ENCODE data around the gene ZFHX3. TPM values are rescaled to one million over a fixed set of nuclear protein-coding genes. Genes with fewer than 3 reads are reported as not detected.

Gene ZFHX3
- polyA plus RNA-seq, 1 experiment, result 2.2 TPM

- ChIA-PET CTCF (interaction anchor here (1.5 kb wide), 1 partner anchor 128 kb away, joined by 6 read pairs; no protein-coding TSS in a partner anchor), POLR2A (no interaction called here)
- H3K4me3 ChIP-seq (ENCODE audit: low read depth, low read length), result no peak overlapping the region
- no peaks in the 10 kb centered on the region for H3K27me3 ChIP-seq (ENCODE audit: control insufficient read depth, insufficient read depth, low read length)
- no peak for DNase-seq (ENCODE audit: low read depth)
- TF ChIP-seq, protein P1, sequence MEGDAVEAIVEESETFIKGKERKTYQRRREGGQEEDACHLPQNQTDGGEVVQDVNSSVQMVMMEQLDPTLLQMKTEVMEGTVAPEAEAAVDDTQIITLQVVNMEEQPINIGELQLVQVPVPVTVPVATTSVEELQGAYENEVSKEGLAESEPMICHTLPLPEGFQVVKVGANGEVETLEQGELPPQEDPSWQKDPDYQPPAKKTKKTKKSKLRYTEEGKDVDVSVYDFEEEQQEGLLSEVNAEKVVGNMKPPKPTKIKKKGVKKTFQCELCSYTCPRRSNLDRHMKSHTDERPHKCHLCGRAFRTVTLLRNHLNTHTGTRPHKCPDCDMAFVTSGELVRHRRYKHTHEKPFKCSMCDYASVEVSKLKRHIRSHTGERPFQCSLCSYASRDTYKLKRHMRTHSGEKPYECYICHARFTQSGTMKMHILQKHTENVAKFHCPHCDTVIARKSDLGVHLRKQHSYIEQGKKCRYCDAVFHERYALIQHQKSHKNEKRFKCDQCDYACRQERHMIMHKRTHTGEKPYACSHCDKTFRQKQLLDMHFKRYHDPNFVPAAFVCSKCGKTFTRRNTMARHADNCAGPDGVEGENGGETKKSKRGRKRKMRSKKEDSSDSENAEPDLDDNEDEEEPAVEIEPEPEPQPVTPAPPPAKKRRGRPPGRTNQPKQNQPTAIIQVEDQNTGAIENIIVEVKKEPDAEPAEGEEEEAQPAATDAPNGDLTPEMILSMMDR (IDR thresholded peaks at IDR 0.05; ENCODE audit: insufficient read depth, low read depth, low read length), result no peak
- H3K36me3 ChIP-seq (ENCODE audit: control insufficient read depth, insufficient read depth, low read length), result peaks cover 8% of the 10 kb centered on the region
Measured at GRCh38 chr16:72960101-72960500, 87.8 kb downstream of the ZFHX3 start.

- DNase-seq (ENCODE audit: low read depth), result no peak
- H3K4me3 ChIP-seq (ENCODE audit: low read depth, low read length), result no peak overlapping the region
- TF ChIP-seq, protein P1 (IDR thresholded peaks at IDR 0.05; ENCODE audit: insufficient read depth, low read depth, low read length), result no peak
- ChIA-PET POLR2A (no interaction called here), CTCF (interaction anchor here (1.0 kb wide), 1 partner anchor 27 kb away, joined by 3 read pairs; no protein-coding TSS in a partner anchor)
- H3K27me3 ChIP-seq (ENCODE audit: control insufficient read depth, insufficient read depth, low read length), result no peaks in the 10 kb centered on the region
- peaks cover 8% of the 10 kb centered on the region for H3K36me3 ChIP-seq (ENCODE audit: control insufficient read depth, insufficient read depth, low read length)
Measured at GRCh38 chr16:72959301-72959996, 88.5 kb downstream of the ZFHX3 start.

DNA sequence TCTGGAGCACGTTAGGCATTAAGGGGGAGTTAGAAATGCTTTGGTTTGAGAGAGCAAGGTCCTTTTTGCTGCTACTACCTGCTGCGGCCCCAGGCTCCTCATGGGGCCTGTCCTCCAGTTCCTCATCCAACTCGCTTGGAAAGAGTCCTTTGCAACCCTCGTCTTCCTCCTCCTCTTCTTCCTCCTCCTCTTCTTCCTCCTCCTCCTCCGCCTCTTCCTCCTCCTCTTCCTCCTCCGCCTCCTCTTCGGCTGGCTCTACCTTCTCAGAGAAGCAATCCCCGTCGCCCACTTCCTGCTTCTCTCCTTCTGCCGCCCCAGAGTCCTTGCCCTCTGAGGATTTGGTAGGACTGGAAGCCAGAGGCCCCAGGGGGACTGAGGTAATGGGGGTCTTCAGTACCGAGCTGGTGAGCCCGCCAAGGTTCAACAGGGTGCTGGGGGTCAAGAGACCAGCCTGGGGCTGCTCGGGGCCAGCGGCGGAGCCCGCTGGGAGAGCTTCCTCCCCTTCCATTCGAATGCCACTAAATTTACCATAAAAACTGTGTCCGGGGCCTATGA is 89.3 kb downstream of the ZFHX3 start:
- ChIA-PET CTCF (interaction anchor here (1.0 kb wide), 1 partner anchor 27 kb away, joined by 3 read pairs; no protein-coding TSS in a partner anchor), POLR2A (no interaction called here)
- no peaks in the 10 kb centered on the region for H3K27me3 ChIP-seq (ENCODE audit: control insufficient read depth, insufficient read depth, low read length)
- peaks cover 8% of the 10 kb centered on the region for H3K36me3 ChIP-seq (ENCODE audit: control insufficient read depth, insufficient read depth, low read length)
- no peak for DNase-seq (ENCODE audit: low read depth)
- no peak overlapping the region for H3K4me3 ChIP-seq (ENCODE audit: low read depth, low read length)
- TF ChIP-seq, protein P1 (IDR thresholded peaks at IDR 0.05; ENCODE audit: insufficient read depth, low read depth, low read length), result no peak

DNA sequence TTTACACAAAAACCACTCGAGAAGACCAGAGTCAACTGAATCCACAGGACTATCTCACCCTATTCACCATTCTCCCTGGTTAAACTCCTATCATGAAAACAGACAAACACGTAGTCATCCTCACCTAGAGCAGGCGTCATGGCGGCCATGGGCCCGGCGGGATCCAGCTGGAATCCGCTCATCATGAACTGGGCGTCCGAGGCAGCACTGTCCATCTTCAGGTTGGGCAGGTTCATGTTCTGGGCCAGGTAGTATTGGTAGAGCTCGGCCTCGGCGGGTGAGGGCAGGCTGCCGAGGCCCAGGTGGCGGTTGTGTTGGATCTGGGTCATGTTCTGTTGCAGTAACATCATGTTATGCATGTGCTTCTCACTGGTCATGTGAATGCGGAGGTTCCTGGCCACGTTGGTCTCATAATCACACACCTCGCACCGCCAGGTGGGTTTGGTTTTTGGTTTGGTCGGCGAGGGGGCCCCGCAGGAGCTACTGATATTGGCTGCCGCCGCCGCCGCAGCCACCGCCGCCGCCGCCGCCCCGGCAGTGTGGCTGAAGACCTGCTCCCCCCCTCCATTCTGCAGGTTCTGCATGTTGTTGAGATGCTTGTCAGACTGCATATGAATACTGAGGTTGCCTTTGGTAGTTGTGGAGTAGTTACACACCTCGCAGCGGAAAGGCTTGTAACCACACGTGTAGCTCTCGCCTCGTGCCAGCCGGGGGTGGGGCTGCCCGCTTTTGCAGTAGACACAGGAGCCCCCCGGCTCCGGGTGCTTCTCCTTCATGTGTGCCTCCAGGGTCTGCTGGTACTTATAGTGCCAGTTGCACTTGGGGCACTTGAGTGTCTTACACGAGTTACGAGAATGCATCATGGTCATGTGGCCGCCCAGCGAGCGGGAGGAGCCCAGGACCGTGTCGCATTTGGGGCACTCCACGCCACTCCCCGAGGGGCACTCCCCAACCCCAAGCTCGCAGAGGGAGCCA is 90.3 kb downstream of the ZFHX3 start:
- Histone ChIP-seq H3K27me3 (ENCODE audit: control insufficient read depth, insufficient read depth, low read length) (no peaks in the 10 kb centered on the region), H3K36me3 (ENCODE audit: control insufficient read depth, insufficient read depth, low read length) (peaks cover 8% of the 10 kb centered on the region), H3K4me3 (ENCODE audit: low read depth, low read length) (no peak overlapping the region)
- ChIA-PET CTCF (interaction anchor here (0.6 kb wide), 1 partner anchor 46 kb away, joined by 4 read pairs; no protein-coding TSS in a partner anchor), POLR2A (no interaction called here)
- no peak for DNase-seq (ENCODE audit: low read depth)
- TF ChIP-seq, protein P1 (IDR thresholded peaks at IDR 0.05; ENCODE audit: insufficient read depth, low read depth, low read length), result no peak
